Stimulated activated CD4-positive, alpha-beta T cell treated with anti-CD3 and anti-CD28 coated beads, Interleukin-1b, Interleukin-23, amount 100 ng/mL, for 24 hours (primary cell): Measurements from ENCODE around the gene FKBP14.

Experiments used
- DNase-seq, 4 experiments: peaks; one replicate each; pipeline ENCODE4 v3.0.0-alpha.2; 2020; ENCODE audit warnings: low read depth in 4 of 4, low spot score in 1 of 4

The FKBP14 gene

GRCh38 chr7:29991937-29992336 is 34.6 kb downstream of the FKBP14 start:
- DNase-seq: no peak

- DNase-seq: no peak
Observed at GRCh38 chr7:29990931-29991330, 35.6 kb downstream of the FKBP14 start.

GRCh38 chr7:29989257-29989995 is 37.1 kb downstream of the FKBP14 start, which contains the start of gene SCRN1:
SCRN1 (minus strand) TSS chr7:29989801; CDS start chr7:29969067, 20,734 bp downstream.
- no peak for DNase-seq

- DNase-seq: no peak
Observed at GRCh38 chr7:29988424-29989256, 37.9 kb downstream of the FKBP14 start.

GRCh38 chr7:29987811-29988317 is 38.6 kb downstream of the FKBP14 start:
- DNase-seq: no peak

- DNase-seq: no peak
Observed at GRCh38 chr7:29987083-29987482, 39.4 kb downstream of the FKBP14 start.

GRCh38 chr7:29980151-29980550 is 46.4 kb downstream of the FKBP14 start:
- DNase-seq: no peak

GRCh38 chr7:29977886-29978651 is 48.4 kb downstream of the FKBP14 start:
- DNase-seq: no peak

- no peak for DNase-seq
Observed at GRCh38 chr7:29976673-29977415, 49.7 kb downstream of the FKBP14 start.

GRCh38 chr7:29976266-29976665 is 50.2 kb downstream of the FKBP14 start:
- DNase-seq: no peak

GRCh38 chr7:29975561-29975960 is 50.9 kb downstream of the FKBP14 start:
- no peak for DNase-seq

GRCh38 chr7:29974286-29974685 is 52.2 kb downstream of the FKBP14 start:
- no peak for DNase-seq

- DNase-seq: no peak
Observed at GRCh38 chr7:29972315-29972669, 54.2 kb downstream of the FKBP14 start.

- no peak for DNase-seq
Observed at GRCh38 chr7:29971566-29972314, 54.8 kb downstream of the FKBP14 start.

- DNase-seq: no peak
Observed at GRCh38 chr7:29970158-29970557, 56.3 kb downstream of the FKBP14 start.

- DNase-seq: no peak
Observed at GRCh38 chr7:29969738-29970137, 56.8 kb downstream of the FKBP14 start.

GRCh38 chr7:29968683-29969395 is 57.7 kb downstream of the FKBP14 start:
- no peak for DNase-seq

GRCh38 chr7:29965030-29965429 is 61.5 kb downstream of the FKBP14 start:
- DNase-seq: no peak

- DNase-seq: no peak
Observed at GRCh38 chr7:29962035-29962434, 64.5 kb downstream of the FKBP14 start.
